ENCODE data around the gene ME3.

GRCh38 chr11:86641537-86642261 lies 30.7 kb downstream of the ME3 start:
- no peak for TF ChIP-seq EZH2 (optimal IDR thresholded peaks at IDR 0.05; ENCODE audit: low read depth, low read length)
- no peak for TF ChIP-seq EZH2phosphoT487 (IDR thresholded peaks at IDR 0.05; ENCODE audit: low read length)

Data from MM.1S (cell line).